NOMO-1 treated with dmso at 0.1 percent for 144 hours (cell line): ENCODE measurements around the gene SDK1.
"Not testable (repeated sequence)": the region's sequence is repeated elsewhere in the genome, so short reads cannot be mapped to it uniquely, and the experiment has no call there.

Experiments
- DNase-seq: peaks from one replicate; lab custom pipeline; 2025; ENCODE audit not compliant: unreplicated experiment; lab: John Stamatoyannopoulos, UW

Gene SDK1

DNA sequence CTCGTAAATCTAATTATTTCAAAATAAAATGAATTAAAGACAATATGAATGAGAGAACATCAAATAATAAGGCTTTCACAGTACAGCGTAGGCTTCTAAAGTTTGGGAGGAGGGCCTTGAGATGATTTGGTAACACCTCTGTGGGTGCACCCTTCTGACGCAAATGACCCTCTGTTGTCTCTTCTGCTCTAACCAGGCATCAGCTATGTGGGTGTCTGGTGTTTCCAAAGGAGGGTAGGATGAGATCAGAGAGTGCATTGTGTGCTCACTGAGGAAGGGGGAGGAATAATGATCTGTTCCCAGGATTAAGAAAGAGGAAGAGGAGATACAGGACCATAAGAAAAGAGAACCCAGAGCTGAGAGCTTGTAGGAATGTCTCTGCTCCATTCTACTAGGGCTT, 420.4 kb downstream of the SDK1 start:
- no peak for DNase-seq

DNA sequence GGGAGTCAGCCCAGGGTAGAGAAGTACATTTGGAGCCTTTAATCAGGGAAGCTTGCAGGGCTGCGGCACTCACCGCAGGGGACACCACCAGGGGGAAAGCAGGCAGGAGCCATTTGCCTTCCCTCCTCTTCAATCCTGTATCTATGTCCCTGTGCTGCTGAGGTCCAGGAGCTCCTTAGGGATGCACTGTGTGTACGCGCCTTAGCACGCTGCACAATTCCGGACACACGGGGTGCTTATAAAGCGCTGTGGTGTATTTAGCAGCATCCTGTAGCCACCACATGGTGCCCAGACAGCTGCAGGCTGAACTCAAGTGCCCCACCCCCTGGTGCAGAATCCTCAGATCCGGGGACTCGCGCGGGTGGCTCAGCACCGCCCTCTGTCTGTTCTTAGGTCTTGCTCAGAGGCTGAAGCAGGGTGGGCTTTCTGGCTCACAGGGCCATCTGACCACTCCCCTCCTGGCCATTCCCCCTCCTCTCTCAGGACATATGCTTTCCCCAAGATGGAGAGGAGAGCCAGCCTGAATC, 421.4 kb downstream of the SDK1 start:
- no peak for DNase-seq

DNA sequence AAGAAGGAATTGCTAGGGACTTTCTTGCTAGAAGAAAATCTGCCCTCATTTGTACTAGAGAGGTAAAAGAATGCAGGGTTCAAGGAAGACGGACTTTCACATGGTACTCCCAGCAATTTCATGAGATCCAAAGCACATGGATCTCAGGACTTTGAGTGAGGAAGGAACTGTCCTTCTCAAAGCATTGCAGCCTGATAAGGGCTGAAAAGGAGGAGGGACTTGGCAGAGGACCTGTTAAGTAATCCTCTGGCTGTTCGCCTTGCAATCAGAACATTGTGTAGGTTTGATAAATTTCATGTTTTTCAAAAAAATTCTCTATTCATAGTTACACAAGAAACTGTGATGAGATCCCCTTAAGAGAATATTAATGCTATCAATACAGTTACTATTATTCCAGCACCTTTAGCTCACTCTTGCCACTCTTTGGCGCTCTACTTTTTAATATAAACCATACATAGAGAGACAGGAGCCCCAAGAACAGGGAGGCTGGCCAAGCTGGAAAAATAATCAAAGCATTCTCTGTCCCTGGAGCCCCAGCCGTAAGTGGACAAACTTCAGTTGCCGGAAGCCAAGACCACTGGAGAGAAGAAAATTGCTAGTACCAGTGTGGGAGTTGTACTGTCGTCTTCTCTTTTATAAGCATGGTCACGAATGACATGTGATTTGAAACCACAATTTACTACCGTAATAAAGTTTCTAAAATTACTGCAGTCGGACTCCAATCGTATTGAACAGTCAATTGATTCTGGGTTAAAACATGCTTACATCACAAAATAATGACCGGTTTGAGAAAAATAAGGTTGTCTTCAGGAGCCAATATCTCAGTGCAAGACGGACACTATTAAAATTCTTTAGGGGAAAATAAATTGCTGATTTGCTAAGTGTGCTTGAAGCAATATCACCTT, 424.4 kb downstream of the SDK1 start:
- DNase-seq = peak; percentile 47

DNA sequence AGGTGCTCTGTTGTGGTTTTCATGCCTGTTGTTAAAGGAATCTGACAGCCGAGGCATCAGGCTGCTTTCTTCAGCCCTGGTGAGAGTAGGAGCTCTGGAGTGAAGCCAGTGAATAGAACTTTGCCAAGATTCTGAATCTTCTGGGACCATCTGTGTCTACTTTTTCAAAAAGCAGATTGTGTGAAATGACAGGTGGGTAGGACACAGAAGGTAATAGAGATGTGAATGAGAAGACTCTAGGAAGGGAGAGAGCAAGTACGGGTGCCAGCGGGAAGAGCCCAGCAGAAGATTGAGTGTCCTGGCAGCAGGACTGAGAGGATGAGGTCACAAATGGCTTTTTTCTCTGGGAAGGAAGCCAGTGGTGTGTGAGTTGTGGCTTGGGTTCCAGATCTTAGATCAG, 429.2 kb downstream of the SDK1 start:
- no peak for DNase-seq

DNA sequence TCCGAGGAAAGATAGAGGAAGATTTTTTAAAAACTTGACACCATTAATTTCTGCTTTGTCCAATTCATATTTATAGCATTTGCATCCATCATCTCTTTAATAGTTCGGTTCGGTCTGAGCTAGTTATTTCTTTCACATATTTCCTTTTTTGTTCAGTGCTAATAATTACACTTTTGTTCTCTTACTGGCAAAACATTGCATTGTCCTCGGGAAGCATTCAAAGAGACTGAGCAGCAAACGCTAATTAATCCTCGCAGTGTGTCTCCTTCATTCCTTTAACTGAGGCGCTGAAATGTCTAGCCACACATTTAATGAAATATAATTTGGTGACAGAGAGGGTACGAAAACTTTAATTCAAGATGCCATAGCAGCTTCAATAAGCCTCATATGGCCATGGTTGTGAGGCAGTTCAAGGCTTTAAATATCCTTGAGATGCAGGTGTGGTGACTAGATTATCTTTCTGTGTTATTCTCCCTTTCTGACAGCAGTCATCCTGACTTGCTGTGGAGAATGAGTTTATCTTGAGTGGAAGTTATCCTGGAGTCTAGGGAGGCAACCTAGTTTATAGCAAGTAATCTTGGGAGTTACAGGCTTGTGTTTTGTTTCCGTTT, 431.4 kb downstream of the SDK1 start:
- DNase-seq = no peak

DNA sequence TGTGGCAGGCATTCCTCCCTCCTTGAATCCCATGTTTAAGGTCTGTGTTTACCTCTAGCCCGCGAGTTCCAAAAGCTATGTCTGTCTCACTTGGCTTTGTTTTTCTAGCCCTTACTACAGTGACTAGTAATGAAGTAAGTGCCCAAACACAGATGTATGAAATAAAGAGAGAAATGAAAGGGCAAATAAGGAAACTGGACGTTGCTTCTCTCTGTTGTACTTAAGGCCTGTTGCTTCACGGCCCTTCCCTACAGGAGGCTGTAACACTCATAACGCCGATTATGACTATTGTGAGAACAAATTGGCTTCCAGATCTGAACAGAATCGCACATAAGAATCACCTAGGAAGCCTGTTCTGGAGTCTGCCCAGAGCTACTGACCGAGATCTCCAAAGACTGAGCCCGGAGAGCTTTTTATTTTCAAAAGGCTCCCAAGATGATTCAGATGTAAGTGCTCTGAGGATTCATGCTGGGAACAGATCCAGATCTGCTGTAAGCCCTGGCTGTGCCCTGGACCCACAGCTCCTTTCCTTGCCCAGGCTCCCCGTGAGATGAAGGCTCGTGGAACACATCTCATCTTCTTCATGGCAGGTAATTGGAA, 432.6 kb downstream of the SDK1 start:
- DNase-seq = peak; percentile 41

DNA sequence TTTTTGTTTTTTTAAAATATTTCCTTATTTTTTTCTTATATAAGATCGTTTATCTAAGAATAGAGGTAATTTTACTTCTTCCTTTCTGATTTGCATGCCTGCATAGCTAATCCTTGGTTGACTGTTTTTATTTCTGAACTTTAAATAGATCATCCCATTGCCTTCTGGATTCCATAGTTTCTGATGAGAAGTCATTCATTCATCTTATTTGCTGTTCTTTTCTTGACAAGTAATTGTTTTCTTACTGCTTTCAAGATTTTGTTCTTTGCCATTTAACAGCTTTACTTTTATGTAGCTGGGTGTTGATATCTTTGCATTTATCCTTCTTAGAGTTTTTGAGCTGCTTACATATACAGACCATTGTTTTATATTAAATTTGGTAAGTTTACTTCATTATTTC, 437.9 kb downstream of the SDK1 start:
- no peak for DNase-seq

DNA sequence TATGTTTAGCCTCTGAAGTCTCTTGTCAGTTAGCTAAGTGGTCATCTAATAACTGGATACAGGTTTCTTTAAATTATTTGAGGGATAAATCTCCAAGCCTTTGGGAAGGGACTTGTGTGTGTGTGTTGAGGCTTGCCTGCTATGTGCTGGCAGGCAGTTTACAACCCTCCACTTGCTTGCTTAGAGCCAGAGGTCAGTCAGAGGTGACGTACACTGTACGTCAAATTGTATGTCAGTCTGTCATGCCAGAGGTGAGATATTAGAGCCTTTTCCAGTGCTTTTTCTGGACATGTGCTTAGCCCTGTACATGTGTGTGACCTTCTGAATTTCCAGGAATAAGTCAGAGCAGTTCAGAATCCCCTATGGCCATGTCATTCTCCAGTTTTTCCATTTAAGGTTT, 438.9 kb downstream of the SDK1 start:
- DNase-seq = no peak

DNA sequence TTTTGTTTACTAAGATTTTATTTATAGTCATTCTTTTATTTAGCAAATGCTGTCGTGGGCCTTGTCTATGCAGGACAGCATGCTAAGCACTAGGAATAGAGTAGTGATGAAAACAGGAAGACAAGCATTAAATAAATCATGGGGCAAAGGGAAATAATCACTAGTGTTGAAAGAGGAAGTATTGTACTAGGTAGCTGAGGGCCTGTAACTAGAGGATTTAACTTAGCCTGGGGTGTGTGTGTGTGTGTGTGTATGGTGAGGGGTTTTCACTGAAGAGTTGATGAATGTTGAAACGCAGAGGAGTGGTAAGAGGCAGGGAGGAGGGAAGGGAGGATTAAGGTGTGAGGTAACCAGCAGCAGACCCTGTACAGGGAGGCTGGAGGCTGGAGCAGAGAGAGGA, 446.4 kb downstream of the SDK1 start:
- peak; percentile 90 for DNase-seq

DNA sequence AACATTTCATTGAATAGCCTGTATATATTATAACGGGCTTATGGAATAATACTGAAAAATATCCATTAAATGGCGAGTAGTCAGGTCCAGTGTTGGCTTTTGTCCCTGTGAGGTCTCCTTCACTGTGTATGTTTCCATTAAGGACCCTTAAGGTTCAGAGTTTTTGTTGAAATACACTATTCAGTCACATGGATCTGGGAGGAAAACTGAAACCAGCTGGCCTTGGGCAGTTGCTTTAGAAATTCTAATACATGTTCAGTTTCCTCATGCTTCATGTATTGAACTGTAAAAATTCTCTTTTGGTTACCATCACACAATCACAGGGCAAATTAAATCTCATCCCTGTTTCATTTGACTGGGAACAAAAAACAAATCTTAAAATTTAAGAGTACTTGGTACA, 447.3 kb downstream of the SDK1 start:
- no peak for DNase-seq

DNA sequence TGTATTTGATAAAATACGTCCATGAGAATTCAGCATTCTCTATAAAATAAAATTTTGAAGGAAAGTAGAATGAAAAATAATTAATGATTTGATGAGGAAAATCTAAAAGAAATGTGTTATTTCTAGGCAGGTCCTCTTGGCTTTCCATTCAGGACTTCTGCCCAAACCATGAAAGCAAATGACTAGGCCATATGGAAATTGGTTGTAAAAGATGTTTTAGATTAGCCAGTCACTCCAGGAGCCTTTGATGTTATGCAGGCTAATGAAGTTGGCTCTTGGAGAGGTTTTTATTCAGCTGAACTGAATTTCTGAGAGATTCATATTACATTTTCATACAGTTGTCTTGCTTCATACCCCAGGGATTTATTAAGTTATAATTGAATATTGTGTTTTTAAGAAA, 452.8 kb downstream of the SDK1 start:
- DNase-seq = no peak

DNA sequence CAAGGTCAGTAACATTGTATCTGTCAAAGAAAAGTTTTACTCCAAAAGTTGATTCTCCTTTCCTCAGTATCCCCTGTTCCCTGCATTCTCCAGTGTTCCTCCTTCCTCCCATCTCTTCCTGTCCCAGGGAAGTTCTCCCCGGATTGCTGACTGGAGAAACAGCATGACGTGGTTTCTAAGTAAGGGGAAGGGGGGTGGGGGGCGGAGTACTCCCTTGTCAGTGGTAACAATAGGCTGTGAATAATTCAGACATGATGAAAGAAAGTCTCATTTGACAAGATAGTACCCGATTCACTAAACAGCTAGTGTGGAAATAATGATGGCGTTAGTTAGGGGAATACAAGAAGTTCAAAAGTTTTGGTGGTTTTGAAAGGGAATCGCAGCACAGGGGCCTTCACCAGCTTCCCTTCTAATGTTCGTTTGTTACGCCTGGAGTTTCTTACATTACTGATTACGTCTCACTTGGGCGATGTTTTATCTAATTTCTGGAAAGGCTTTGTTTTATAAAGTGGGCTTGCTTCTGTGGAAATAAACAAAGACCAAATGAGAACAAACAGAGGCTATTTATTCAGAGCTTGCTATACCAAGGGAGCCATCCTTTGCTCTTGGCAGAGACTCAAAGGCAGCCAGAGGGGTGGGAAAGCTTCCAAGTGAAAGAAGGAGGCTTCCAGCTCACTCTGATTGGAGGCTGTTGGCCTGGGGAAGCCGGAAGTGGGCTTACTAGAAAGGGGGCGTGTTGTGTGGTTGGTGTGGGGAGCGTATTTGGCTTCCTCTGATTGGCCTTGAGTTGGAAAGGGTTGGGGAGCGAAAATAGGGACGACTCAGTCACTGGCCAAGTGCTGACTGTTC, 453.7 kb downstream of the SDK1 start:
- no peak for DNase-seq

DNA sequence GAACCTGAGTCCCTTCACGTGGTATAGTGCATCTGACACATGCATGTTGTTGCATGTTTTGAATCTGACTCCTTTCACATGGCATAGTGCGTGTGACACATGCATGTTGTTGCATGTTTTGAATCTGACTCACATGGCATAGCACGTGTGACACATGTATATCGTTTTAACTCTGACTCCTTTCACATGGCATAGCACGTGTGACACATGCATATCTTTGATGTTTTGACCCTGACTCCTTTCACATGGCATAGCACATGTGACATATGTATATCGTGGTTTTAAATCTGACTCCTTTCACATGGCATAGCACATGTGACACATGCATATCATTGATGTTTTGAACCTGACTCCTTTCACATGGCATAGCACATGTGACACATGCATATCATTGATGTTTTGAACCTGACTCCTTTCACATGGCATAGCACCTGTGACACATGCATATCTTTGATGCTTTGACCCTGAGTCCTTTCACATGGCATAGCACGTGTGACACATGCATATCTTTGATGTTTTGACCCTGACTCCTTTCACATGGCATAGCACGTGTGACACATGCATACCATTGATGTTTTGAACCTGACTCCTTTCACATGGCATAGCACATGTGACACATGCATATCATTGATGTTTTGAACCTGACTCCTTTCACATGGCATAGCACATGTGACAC, 454.9 kb downstream of the SDK1 start:
- DNase-seq = not testable (repeated sequence)

DNA sequence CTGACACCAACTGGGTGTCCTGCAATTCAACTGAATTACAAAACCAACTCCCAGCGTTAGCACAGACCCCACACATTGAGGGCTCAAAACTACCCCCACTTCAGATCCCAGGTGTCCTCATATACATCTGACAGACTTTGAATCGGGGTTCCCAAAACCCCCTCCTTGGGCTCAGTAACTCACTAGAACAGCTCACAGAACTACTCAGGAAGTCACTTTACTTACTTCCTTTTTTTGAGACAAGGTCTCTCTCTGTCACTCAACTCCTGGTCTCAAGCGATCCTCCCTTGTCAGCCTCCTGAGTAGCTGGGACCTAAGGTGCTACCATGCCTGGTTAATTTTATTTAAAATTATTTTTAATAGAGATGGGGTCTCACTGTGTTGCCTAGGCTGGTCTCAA, 456.0 kb downstream of the SDK1 start:
- DNase-seq = no peak

DNA sequence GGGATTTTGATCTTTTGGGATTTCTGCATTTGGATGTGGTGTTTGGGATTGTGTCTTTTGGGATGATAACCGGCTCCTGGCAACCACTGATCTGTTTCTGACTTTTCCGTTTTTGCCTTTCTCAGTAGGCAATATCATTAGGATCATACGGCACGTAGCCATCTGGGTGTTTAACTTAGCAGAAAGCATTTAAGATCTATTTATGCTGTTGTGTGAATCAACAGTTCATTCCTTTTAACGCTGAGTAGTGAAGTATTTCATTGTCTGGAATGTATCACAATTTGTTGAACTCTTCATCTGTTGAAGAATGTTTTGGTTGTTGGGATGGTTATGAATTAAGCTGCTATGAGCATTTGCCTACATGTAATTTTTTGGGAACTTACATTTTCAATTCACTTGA, 459.6 kb downstream of the SDK1 start:
- no peak for DNase-seq

DNA sequence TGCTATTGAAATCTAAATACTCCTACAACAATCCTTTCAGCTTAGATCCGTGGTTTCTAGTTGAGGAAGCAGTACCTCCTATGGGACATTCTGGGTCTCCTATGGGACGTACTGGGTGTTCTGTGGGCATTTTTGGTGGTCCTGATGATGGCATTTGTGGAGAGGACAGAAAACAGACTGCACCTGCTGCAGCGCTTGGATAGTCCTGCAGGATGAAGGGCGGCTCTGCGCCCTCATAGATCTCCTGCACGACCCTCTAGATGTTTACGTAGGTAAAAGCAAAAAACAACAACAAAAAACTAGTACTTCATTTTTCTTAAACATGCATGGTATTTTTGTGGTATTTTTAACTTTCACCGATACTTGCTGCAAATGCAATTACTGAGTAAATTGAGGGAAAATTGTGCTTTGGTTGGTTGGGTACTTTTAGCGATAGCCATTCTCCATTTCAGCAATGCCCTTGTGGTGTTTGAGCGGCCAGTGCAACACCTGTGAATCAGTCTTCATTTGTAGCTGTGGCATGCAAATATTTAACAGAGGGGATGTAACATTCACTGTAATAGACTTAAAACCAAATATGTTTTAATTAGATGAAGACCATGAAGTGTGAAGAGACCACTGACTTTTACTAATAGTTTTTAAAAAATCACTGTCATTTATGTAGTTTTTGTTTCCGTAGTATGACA, 461.2 kb downstream of the SDK1 start:
- DNase-seq = no peak

DNA sequence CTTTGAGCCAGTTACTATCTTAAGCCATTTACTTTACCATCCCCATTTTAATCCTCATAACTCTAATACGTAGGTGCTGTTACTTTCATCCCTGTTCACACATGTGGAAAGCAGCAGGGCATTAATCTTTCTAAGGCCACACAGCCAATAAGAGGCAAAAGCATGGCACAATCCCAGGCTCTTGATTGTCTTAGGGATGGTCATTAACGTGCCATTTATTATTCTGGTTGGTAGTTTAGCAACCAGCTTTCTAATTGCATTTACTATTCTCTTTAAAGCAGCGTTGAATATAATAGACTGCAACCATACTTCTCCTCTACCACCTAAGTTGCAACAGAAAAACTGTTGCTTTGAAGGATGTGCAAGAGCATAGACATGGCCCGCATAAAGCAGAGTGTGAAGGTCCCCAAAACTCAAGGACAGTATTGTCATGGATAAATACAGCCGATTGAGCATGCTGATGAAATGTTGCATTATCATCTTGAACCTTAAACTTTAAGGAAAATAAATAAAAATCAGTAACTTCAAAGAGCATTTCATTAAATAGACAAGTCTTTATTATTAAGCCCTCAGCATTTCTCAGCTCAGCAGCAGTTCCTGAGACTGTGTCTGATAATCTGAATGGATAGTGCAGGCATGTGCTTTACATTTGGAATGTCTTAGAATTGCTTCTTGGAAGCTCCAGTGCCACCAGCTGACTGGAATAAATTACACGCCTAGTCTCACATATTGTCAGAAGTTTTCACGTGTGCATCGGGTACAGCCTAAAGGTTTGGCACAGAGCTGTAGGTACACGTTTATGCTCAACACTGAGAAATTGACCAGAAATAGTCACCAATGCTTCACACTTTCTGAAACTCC, 467.1 kb downstream of the SDK1 start:
- no peak for DNase-seq

DNA sequence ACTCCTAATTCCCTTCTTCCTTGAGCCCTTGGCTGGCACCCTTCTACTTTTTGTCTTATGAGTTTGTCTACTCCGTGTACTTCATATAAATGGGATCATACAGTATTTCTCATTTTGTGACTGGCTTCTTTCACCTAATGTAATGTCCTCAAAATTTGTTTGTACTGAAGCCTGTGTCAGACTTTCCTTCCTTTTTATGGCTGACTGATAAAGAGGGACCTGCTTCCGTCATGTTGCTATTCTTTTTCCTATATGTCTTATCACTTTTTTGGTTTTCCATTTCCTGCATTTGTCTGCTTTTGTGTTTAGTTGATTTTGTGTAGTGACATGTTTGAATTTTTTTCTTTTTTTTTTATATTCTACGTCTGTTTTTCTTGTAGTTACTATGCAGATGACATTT, 470.9 kb downstream of the SDK1 start:
- DNase-seq = no peak

DNA sequence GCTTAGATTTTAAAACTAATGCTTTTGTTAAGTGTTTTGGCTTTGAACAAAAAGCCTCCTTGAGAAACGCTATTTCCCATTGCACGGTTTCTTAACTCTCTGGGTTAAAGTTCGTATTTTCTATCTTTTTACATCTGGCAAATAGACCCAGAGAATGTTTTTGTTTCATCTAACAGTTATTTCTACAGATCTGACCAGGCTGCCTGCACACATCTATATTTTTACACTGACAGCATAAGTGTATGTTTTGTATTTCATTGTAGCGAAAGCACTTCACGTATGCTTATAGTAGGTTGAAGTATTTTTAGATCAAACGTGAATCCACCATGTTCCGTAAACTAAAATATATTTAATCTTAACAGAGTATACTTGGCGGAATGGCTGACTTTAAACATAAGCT, 477.3 kb downstream of the SDK1 start:
- no peak for DNase-seq
